Activated CD8-positive, alpha-beta T cell treated with anti-CD3 and anti-CD28 coated beads, Interleukin-2, amount 10 ng/mL, durations not matched to agents 7 days and 5 days (primary cell): ENCODE measurements around the gene ZSWIM1. TPM values are rescaled to one million over a fixed set of nuclear protein-coding genes. Genes with fewer than 3 reads are reported as not detected.

Source experiments
- ATAC-seq: fragments of 150-1000 bp; cut with Tn5 transposase; one replicate; pipeline ENCODE4 v1.10.0; 2021; ENCODE audit warnings: moderate library complexity
- CTCF ChIA-PET: fragments of 350-600 bp; sonication (Branson Sonifier 250); formaldehyde crosslinking; loops from one replicate; lab custom pipeline; 2021; ENCODE audit warnings: antibody characterized with exemption; lab: Charles Lee
- POLR2A ChIA-PET: fragments of 350-600 bp; sonication (Branson Sonifier 250); formaldehyde crosslinking; loops from one replicate; lab custom pipeline; 2021; ENCODE audit warnings: antibody characterized with exemption; lab: Charles Lee
- DNase-seq: peaks from one replicate; pipeline ENCODE4 v3.0.0-alpha.2; 2020
- H3K27ac Mint-ChIP-seq: one replicate; pipeline ENCODE4 v1.8.0; 2021; ENCODE audit warnings: mild to moderate bottlenecking, mixed read lengths
- H3K27me3 Mint-ChIP-seq: one replicate; pipeline ENCODE4 v1.8.0; 2021; ENCODE audit warnings: low read depth, mixed read lengths
- H3K36me3 Mint-ChIP-seq: one replicate; pipeline ENCODE4 v1.8.0; 2021; ENCODE audit warnings: low read depth, mixed read lengths
- H3K4me1 Mint-ChIP-seq: one replicate; pipeline ENCODE4 v1.8.0; 2021; ENCODE audit warnings: low read depth, mixed read lengths
- H3K4me3 Mint-ChIP-seq: one replicate; pipeline ENCODE4 v1.8.0; 2021; ENCODE audit warnings: mild to moderate bottlenecking, mixed read lengths
- H3K9me3 Mint-ChIP-seq: one replicate; pipeline ENCODE4 v1.8.0; 2022; ENCODE audit warnings: mixed read lengths; ENCODE audit not compliant: insufficient read depth
- total RNA-seq, 2 experiments: library from RNA; stranded (reverse); gene quantifications; one replicate each; pipeline ENCODE4 v1.2.3, GENCODE V29; 2021

Gene ZSWIM1
- total RNA-seq, 2 experiments from 2014 or later: 7.0 TPM

- no peak overlapping the region for H3K4me3 Mint-ChIP-seq
- no peaks in the 10 kb centered on the region for H3K9me3 Mint-ChIP-seq
- ChIA-PET POLR2A (interaction anchor here (1.9 kb wide), 1 partner anchor 16 kb away, joined by 11 read pairs; the partner anchor contains the start of genes ACOT8 and ZSWIM3), CTCF (interaction anchor here (1.2 kb wide), 1 partner anchor 11 kb away, joined by 3 read pairs; no protein-coding TSS in a partner anchor)
- DNase-seq (no peak), ATAC-seq (no peak)
- peaks cover 26% of the 10 kb centered on the region for H3K36me3 Mint-ChIP-seq
- H3K4me1 Mint-ChIP-seq: no peaks in the 10 kb centered on the region
- H3K27ac Mint-ChIP-seq: no peak overlapping the region
- no peaks in the 10 kb centered on the region for H3K27me3 Mint-ChIP-seq
Measured at GRCh38 chr20:45841407-45842129, 39.5 kb upstream of the ZSWIM1 start.

GRCh38 chr20:45842169-45842812, 38.7 kb upstream of the ZSWIM1 start:
- H3K4me1 Mint-ChIP-seq: no peaks in the 10 kb centered on the region
- CTCF ChIA-PET: no interaction called here
- no peak overlapping the region for H3K4me3 Mint-ChIP-seq
- H3K36me3 Mint-ChIP-seq: peaks cover 26% of the 10 kb centered on the region
- DNase-seq (no peak), ATAC-seq (no peak)
- POLR2A ChIA-PET: interaction anchor here (1.9 kb wide), 1 partner anchor 15 kb away, joined by 11 read pairs; the partner anchor contains the start of genes ACOT8 and ZSWIM3
- H3K27me3 Mint-ChIP-seq: no peaks in the 10 kb centered on the region
- H3K9me3 Mint-ChIP-seq: no peaks in the 10 kb centered on the region
- no peak overlapping the region for H3K27ac Mint-ChIP-seq

DNA sequence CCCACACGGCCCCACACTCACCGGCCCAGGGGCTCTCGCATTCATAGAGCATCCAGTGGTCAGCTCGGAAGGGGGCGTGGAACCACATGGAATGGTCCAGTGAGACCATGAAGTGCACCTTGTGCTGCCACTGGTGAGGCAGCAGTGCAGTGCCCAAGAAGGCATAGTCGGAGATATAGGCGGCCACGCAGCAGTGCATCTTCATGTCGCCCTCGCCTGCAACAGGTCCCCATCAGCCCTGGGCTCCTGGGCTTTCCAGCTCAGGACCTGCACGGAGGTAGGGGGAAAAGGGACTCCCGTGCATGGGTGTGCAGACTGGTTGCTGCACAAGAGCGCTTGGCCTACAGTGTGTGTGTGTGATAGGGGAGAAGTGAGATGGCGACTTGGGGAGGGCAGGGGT, 37.5 kb upstream of the ZSWIM1 start:
- peaks cover 26% of the 10 kb centered on the region for H3K36me3 Mint-ChIP-seq

GRCh38 chr20:45845452-45845851, 35.6 kb upstream of the ZSWIM1 start:
- Mint-ChIP-seq H3K4me1 (no peaks in the 10 kb centered on the region), H3K9me3 (no peaks in the 10 kb centered on the region), H3K27ac (no peak overlapping the region), H3K36me3 (peaks cover 35% of the 10 kb centered on the region), H3K4me3 (no peak overlapping the region), H3K27me3 (no peaks in the 10 kb centered on the region)
- ATAC-seq (no peak), DNase-seq (no peak)
- ChIA-PET CTCF (no interaction called here), POLR2A (interaction anchor here (1.3 kb wide), 1 partner anchor 13 kb away, joined by 5 read pairs; no protein-coding TSS in a partner anchor)

More for the DNA sequence above, 37.5 kb upstream of the ZSWIM1 start:
- no peak overlapping the region for H3K4me3 Mint-ChIP-seq
- ChIA-PET CTCF (no interaction called here), POLR2A (no interaction called here)
- no peaks in the 10 kb centered on the region for H3K27me3 Mint-ChIP-seq
- ATAC-seq (no peak), DNase-seq (no peak)
- H3K9me3 Mint-ChIP-seq: no peaks in the 10 kb centered on the region
- H3K27ac Mint-ChIP-seq: no peak overlapping the region
- H3K4me1 Mint-ChIP-seq: no peaks in the 10 kb centered on the region

- Mint-ChIP-seq H3K36me3 (peaks cover 45% of the 10 kb centered on the region), H3K4me1 (no peaks in the 10 kb centered on the region), H3K27me3 (no peaks in the 10 kb centered on the region), H3K27ac (no peak overlapping the region), H3K4me3 (no peak overlapping the region), H3K9me3 (no peaks in the 10 kb centered on the region)
- ChIA-PET CTCF (no interaction called here), POLR2A (interaction anchor here (1.0 kb wide), 1 partner anchor 8 kb away, joined by 3 read pairs; no protein-coding TSS in a partner anchor)
- no peak for DNase-seq
- no peak for ATAC-seq
Measured at GRCh38 chr20:45848421-45848820, 32.6 kb upstream of the ZSWIM1 start.

GRCh38 chr20:45848969-45849582, 32.0 kb upstream of the ZSWIM1 start:
- Mint-ChIP-seq H3K4me3 (no peak overlapping the region), H3K27me3 (no peaks in the 10 kb centered on the region), H3K9me3 (no peaks in the 10 kb centered on the region), H3K27ac (no peak overlapping the region), H3K4me1 (peaks cover 3% of the 10 kb centered on the region), H3K36me3 (peaks cover 43% of the 10 kb centered on the region)
- ATAC-seq: no peak
- no peak for DNase-seq
- CTCF ChIA-PET: no interaction called here
- POLR2A ChIA-PET: interaction anchor here (0.5 to 1.0 kb wide), 4 partner anchors 8 to 123 kb away, joined by 3 to 4 read pairs (median 3); partner anchors contain the start of genes UBE2C and ZNF335

GRCh38 chr20:45850238-45850637, 30.8 kb upstream of the ZSWIM1 start:
- H3K9me3 Mint-ChIP-seq: no peaks in the 10 kb centered on the region
- DNase-seq: no peak
- ChIA-PET CTCF (no interaction called here), POLR2A (interaction anchor here (1.0 kb wide), 1 partner anchor 37 kb away, joined by 3 read pairs; the partner anchor contains the start of gene UBE2C)
- H3K4me1 Mint-ChIP-seq: peaks cover 13% of the 10 kb centered on the region
- no peaks in the 10 kb centered on the region for H3K27me3 Mint-ChIP-seq
- no peak for ATAC-seq
- H3K27ac Mint-ChIP-seq: no peak overlapping the region
- no peak overlapping the region for H3K4me3 Mint-ChIP-seq
- H3K36me3 Mint-ChIP-seq: peaks cover 46% of the 10 kb centered on the region

DNA sequence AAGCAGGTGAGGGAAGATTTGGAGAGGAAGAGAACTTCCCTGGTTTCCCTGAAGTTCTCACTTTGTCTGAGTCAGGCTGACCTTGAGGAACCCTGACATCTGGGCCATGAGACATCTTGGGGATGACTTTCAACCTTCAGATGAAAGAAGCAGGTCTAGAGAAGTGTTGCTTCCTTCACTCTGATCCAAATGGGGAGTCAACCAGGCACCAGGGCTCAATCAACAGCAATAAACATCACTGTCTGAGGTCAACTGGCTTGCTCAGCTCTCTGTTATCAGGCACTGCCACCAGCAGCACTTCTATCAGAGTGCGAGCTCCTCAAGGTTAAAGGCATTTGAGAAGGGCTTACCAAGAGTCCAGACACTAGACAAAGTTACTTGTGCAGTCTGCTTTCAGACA, 30.1 kb upstream of the ZSWIM1 start:
- Mint-ChIP-seq H3K27me3 (no peaks in the 10 kb centered on the region), H3K27ac (no peak overlapping the region), H3K9me3 (no peaks in the 10 kb centered on the region), H3K4me1 (peaks cover 18% of the 10 kb centered on the region), H3K4me3 (no peak overlapping the region), H3K36me3 (peaks cover 43% of the 10 kb centered on the region)
- ATAC-seq: no peak
- no peak for DNase-seq
- POLR2A ChIA-PET: no interaction called here
- CTCF ChIA-PET: interaction anchor here (1.0 to 1.2 kb wide), 2 partner anchors 27 to 119 kb away, joined by 3 read pairs; no protein-coding TSS in a partner anchor

- peaks cover 24% of the 10 kb centered on the region for H3K4me1 Mint-ChIP-seq
Measured at GRCh38 chr20:45851501-45851900, 29.5 kb upstream of the ZSWIM1 start.

GRCh38 chr20:45852326-45852725, 28.7 kb upstream of the ZSWIM1 start:
- peaks cover 47% of the 10 kb centered on the region for H3K36me3 Mint-ChIP-seq
- no peaks in the 10 kb centered on the region for H3K9me3 Mint-ChIP-seq
- CTCF ChIA-PET: interaction anchor here (1.3 to 1.4 kb wide), 2 partner anchors 12 to 53 kb away, joined by 3 to 6 read pairs; no protein-coding TSS in a partner anchor
- H3K27me3 Mint-ChIP-seq: no peaks in the 10 kb centered on the region
- no peak for ATAC-seq
- POLR2A ChIA-PET: interaction anchor here (1.2 kb wide), 1 partner anchor 82 kb away, joined by 3 read pairs; no protein-coding TSS in a partner anchor
- H3K4me1 Mint-ChIP-seq: peaks cover 27% of the 10 kb centered on the region
- no peak overlapping the region for H3K4me3 Mint-ChIP-seq
- no peak for DNase-seq
- H3K27ac Mint-ChIP-seq: no peak overlapping the region

More at GRCh38 chr20:45851501-45851900, 29.5 kb upstream of the ZSWIM1 start:
- POLR2A ChIA-PET: interaction anchor here (0.6 kb wide), 1 partner anchor 14 kb away, joined by 4 read pairs; no protein-coding TSS in a partner anchor
- DNase-seq (no peak), ATAC-seq (no peak)
- peaks cover 43% of the 10 kb centered on the region for H3K36me3 Mint-ChIP-seq
- no peak overlapping the region for H3K4me3 Mint-ChIP-seq
- no peak overlapping the region for H3K27ac Mint-ChIP-seq
- no peaks in the 10 kb centered on the region for H3K9me3 Mint-ChIP-seq
- no peaks in the 10 kb centered on the region for H3K27me3 Mint-ChIP-seq
- CTCF ChIA-PET: interaction anchor here (1.0 to 1.2 kb wide), 2 partner anchors 28 to 118 kb away, joined by 3 read pairs; no protein-coding TSS in a partner anchor

GRCh38 chr20:45853484-45853883, 27.5 kb upstream of the ZSWIM1 start:
- DNase-seq (no peak), ATAC-seq (no peak)
- peaks cover 47% of the 10 kb centered on the region for H3K36me3 Mint-ChIP-seq
- CTCF ChIA-PET: interaction anchor here (1.3 kb wide), 1 partner anchor 20 kb away, joined by 4 read pairs; the partner anchor contains the start of gene SNX21
- H3K4me3 Mint-ChIP-seq: no peak overlapping the region
- H3K27me3 Mint-ChIP-seq: no peaks in the 10 kb centered on the region
- peaks cover 38% of the 10 kb centered on the region for H3K4me1 Mint-ChIP-seq
- H3K27ac Mint-ChIP-seq: no peak overlapping the region
- POLR2A ChIA-PET: no interaction called here
- H3K9me3 Mint-ChIP-seq: no peaks in the 10 kb centered on the region
